ENCODE measurements around the gene MSI2.

- TF ChIP-seq FOS (IDR thresholded peaks at IDR 0.05; ENCODE audit: borderline replicate concordance, insufficient read depth, low read length) = no peak
- TF ChIP-seq CTCF (IDR thresholded peaks at IDR 0.05; ENCODE audit: extremely low read depth in 1 of 2, insufficient read depth in 1 of 2, low read depth in 1 of 2, low read length in 2 of 2) = no peak
- no peak for TF ChIP-seq POLR2AphosphoS5 (IDR thresholded peaks at IDR 0.05; ENCODE audit: insufficient read depth, low read depth, low read length)
- no peak for TF ChIP-seq MAX (IDR thresholded peaks at IDR 0.05; ENCODE audit: insufficient read depth, insufficient read length)
- TF ChIP-seq POLR2A (IDR thresholded peaks at IDR 0.05; ENCODE audit: low read depth, low read length) = no peak
- no peak for TF ChIP-seq EZH2 (IDR thresholded peaks at IDR 0.05; ENCODE audit: borderline replicate concordance, low read depth, low read length, severe bottlenecking)
- TF ChIP-seq JUN (IDR thresholded peaks at IDR 0.05; ENCODE audit: borderline replicate concordance, insufficient read depth, insufficient read length, low read depth) = no peak
- TF ChIP-seq GATA2 (IDR thresholded peaks at IDR 0.05; ENCODE audit: insufficient read depth, insufficient read length, low read depth, low read length) = no peak
- TF ChIP-seq MYC (IDR thresholded peaks at IDR 0.05; ENCODE audit: low read depth, low read length) = no peak
Measured at GRCh38 chr17:57560319-57560705, 304.0 kb downstream of the MSI2 start.

Measured in endothelial cell of umbilical vein (primary cell).